GM20000 (cell line): ENCODE data around the gene FAM118B.

ENCODE experiments used
- DNase-seq: peaks from one replicate; pipeline ENCODE4 v3.0.0; 2012; ENCODE audit warnings: low spot score
- CTCF ChIP-seq: IDR thresholded peaks from 2 replicates; pipeline ENCODE4 v1.5.1; 2012; ENCODE audit warnings: mild to moderate bottlenecking, control low read depth; ENCODE audit errors: extremely low read depth, missing control alignments

The FAM118B gene

GRCh38 chr11:126186708-126187529 lies 24.7 kb upstream of the FAM118B start:
- no peak for TF ChIP-seq CTCF

GRCh38 chr11:126188332-126189108 lies 23.1 kb upstream of the FAM118B start:
- no peak for TF ChIP-seq CTCF
- DNase-seq: peak; percentile 70

More at GRCh38 chr11:126186708-126187529, 24.7 kb upstream of the FAM118B start:
- no peak for DNase-seq

GRCh38 chr11:126189109-126189929 lies 22.3 kb upstream of the FAM118B start:
- no peak for TF ChIP-seq CTCF
- peak; percentile 74 for DNase-seq

GRCh38 chr11:126190792-126191191 lies 20.8 kb upstream of the FAM118B start:
- DNase-seq: no peak
- no peak for TF ChIP-seq CTCF

GRCh38 chr11:126191379-126192073 lies 20.1 kb upstream of the FAM118B start:
- no peak for TF ChIP-seq CTCF

GRCh38 chr11:126192361-126192760 lies 19.2 kb upstream of the FAM118B start:
- TF ChIP-seq CTCF: no peak
- no peak for DNase-seq

More at GRCh38 chr11:126191379-126192073, 20.1 kb upstream of the FAM118B start:
- no peak for DNase-seq
